K562 (cell line): Measurements from ENCODE around the gene PRKCB. TPM values are rescaled to one million over a fixed set of nuclear protein-coding genes. Genes with fewer than 3 reads are reported as not detected.
A peak's percentile ranks its signal among the peaks of the same experiment; 100 is the strongest.

ENCODE experiments used
- DNMT1 ChIP-seq: fragments of 450-650 bp; IDR thresholded peaks from 2 replicates; pipeline ENCODE4 v1.6.1; 2016; ENCODE audit warnings: antibody characterized with exemption, mild to moderate bottlenecking
- EWSR1 ChIP-seq: fragments of 450-650 bp; IDR thresholded peaks from 2 replicates; pipeline ENCODE4 v1.6.1; 2018; ENCODE audit warnings: borderline replicate concordance, mild to moderate bottlenecking, low read depth, moderate library complexity; ENCODE audit not compliant: partially characterized antibody
- GTF2A2 ChIP-seq: IDR thresholded peaks from 2 replicates; pipeline ENCODE4 v1.6.1; 2016; ENCODE audit warnings: mild to moderate bottlenecking, missing genetic modification characterization, missing compliant biosample characterization
- GTF2E2 ChIP-seq: fragments of 200-800 bp; sonication (Bioruptor generic); IDR thresholded peaks from 2 replicates; pipeline ENCODE4 v1.6.1; 2016; ENCODE audit warnings: missing genetic modification characterization, missing compliant biosample characterization
- KDM1A ChIP-seq, 2 experiments: fragments of 450-650 bp; IDR thresholded peaks; 2 replicates each; pipeline ENCODE4 v1.6.1; 2016; ENCODE audit warnings: mild to moderate bottlenecking in 2 of 2
- MBD2 ChIP-seq: sonication (generic); IDR thresholded peaks from 2 replicates; pipeline ENCODE4 v1.6.1; 2016; ENCODE audit warnings: low read depth, borderline replicate concordance
- RB1 ChIP-seq: fragments of 450-650 bp; IDR thresholded peaks from 2 replicates; pipeline ENCODE4 v1.6.1; 2017; ENCODE audit warnings: low read depth, mild to moderate bottlenecking
- REST ChIP-seq, 2 experiments: fragments of 450-650 bp; formaldehyde crosslinking in 1 of 2; IDR thresholded peaks; 2 replicates each; pipeline versions ENCODE4 v1.4.0 to v1.6.1; 2014 to 2020; ENCODE audit warnings: mild to moderate bottlenecking in 2 of 2, borderline replicate concordance in 1 of 2, low read depth in 1 of 2
- SP2 ChIP-seq: IDR thresholded peaks from 2 replicates; pipeline ENCODE4 v1.6.1; 2011; ENCODE audit warnings: mild to moderate bottlenecking, low read depth, low read length, moderate library complexity; ENCODE audit not compliant: poor library complexity, severe bottlenecking; ENCODE audit errors: extremely low read depth
- TCF15 ChIP-seq: fragments of 250-450 bp; sonication (Bioruptor Pico); IDR thresholded peaks from 2 replicates; pipeline ENCODE4 v1.8.0; 2022; ENCODE audit warnings: moderate library complexity, mild to moderate bottlenecking, inconsistent platforms
- TFAM ChIP-seq: fragments of 250-450 bp; sonication (Bioruptor Pico); conservative IDR thresholded peaks from 2 replicates; pipeline ENCODE4 v1.5.0; 2021; ENCODE audit warnings: mild to moderate bottlenecking, moderate library complexity
- ZBTB34 ChIP-seq: fragments of 250-450 bp; sonication (Bioruptor Pico); IDR thresholded peaks from 2 replicates; pipeline ENCODE4 v1.8.0; 2021; ENCODE audit warnings: mild to moderate bottlenecking, moderate library complexity
- ZNF740 ChIP-seq, 3 experiments: fragments of 200-800 bp in 1 of 3; sonication (Bioruptor generic) in 1 of 3; sonication (generic) in 1 of 3; formaldehyde crosslinking in 1 of 3; IDR thresholded peaks; 2 replicates each; pipeline versions ENCODE4 v1.6.1 to v1.8.0; 2016 to 2022; ENCODE audit warnings: mild to moderate bottlenecking in 2 of 3, missing compliant biosample characterization in 2 of 3, missing genetic modification characterization in 2 of 3, missing genetic modification reagents in 1 of 3
- ZNF79 ChIP-seq: fragments of 250-450 bp; sonication (Bioruptor Pico); IDR thresholded peaks from 2 replicates; pipeline ENCODE4 v1.4.0; 2020; ENCODE audit warnings: low read depth, mild to moderate bottlenecking, moderate library complexity
- polyA plus RNA-seq, 8 experiments: library from polyadenylated mRNA; depleted of rRNA in 4 of 8; stranded (reverse) in 5 of 8; unstranded in 3 of 8; fragments of >200 nt; fragmentation: Nextera tagmentation in 2 of 8; fragmentation: Illumina TruSeq in 1 of 8; extraction: Ambion mirVana in 2 of 8; extraction: Trizol in 1 of 8; gene quantifications; 2 replicates each; pipeline versions ENCODE4 v1.2.1 to v1.2.3, GENCODE V29; 2011 to 2014; ENCODE audit warnings: inconsistent platforms in 1 of 8, missing spikeins in 1 of 8
- total RNA-seq, 7 experiments: library from RNA; depleted of rRNA in 6 of 7; stranded (reverse); fragments of >200 nt in 6 of 7; fragmentation: Illumina TruSeq in 2 of 7; extraction: Trizol in 2 of 7; gene quantifications; 2 replicates each; pipeline versions ENCODE4 v1.2.1 to v1.2.3, GENCODE V29; 2011 to 2021; ENCODE audit warnings: low replicate concordance in 1 of 7

Gene PRKCB
- total and polyA plus RNA-seq, 9 of the 15 experiments (the other 6 are each of a cell fraction or from before 2014, with no cell fraction given) = 49.9 to 276 (median 148) TPM

GRCh38 chr16:23952128-23952970 is 116.6 kb downstream of the PRKCB start (continued):
- peak; percentile 62; the same call in 1 of the 2 replicates for TF ChIP-seq ZBTB34 (CRISPR knock-in tag)
- no peak for TF ChIP-seq MBD2
- TF ChIP-seq GTF2A2 = peak; percentile 58; the same call in 1 of the 2 replicates
- TF ChIP-seq KDM1A (IDR thresholded peaks at IDR 0.05) = peak; percentile 33 to 61; a peak in 1 of 4 replicates
- TF ChIP-seq ZNF740 (CRISPR knock-in tag; IDR thresholded peaks at IDR 0.05) = peak; percentile 78; the same call in 1 of the 2 replicates
- TF ChIP-seq ZNF740 (tag; IDR thresholded peaks at IDR 0.05) = peak; percentile 67 to 87
- no peak for TF ChIP-seq RB1
- TF ChIP-seq TFAM = no peak
- TF ChIP-seq EWSR1 = no peak
- TF ChIP-seq SP2 = no peak
- peak; percentile 91; the same call in 1 of the 2 replicates for TF ChIP-seq TCF15 (CRISPR knock-in tag)
- TF ChIP-seq GTF2E2 = peak; percentile 54; the same call in 1 of the 2 replicates
- TF ChIP-seq ZNF79 (CRISPR knock-in tag) = no peak
- TF ChIP-seq DNMT1 = no peak
- peak; percentile 39; the same call in 1 of the 2 replicates for TF ChIP-seq REST (IDR thresholded peaks at IDR 0.05; ENCODE audit: borderline replicate concordance)
- no peak for TF ChIP-seq REST (CRISPR knock-in tag; IDR thresholded peaks at IDR 0.05; ENCODE audit: low read depth)
